Ishikawa (cell line): ENCODE measurements around the gene HEBP2.

Experiments used
- CEBPB ChIP-seq: IDR thresholded peaks from 2 replicates; pipeline ENCODE4 v1.6.1; 2012
- CREB1 ChIP-seq: IDR thresholded peaks from 2 replicates; pipeline ENCODE4 v1.6.1; 2012; ENCODE audit warnings: low read depth
- EGR1 ChIP-seq: IDR thresholded peaks from 2 replicates; pipeline ENCODE4 v1.6.1; 2012
- EP300 ChIP-seq: IDR thresholded peaks from 2 replicates; pipeline ENCODE4 v1.6.1; 2012; ENCODE audit warnings: borderline replicate concordance
- FOXM1 ChIP-seq: IDR thresholded peaks from 2 replicates; pipeline ENCODE4 v1.6.1; 2012; ENCODE audit warnings: low read depth, borderline replicate concordance
- NFIC ChIP-seq: IDR thresholded peaks from 2 replicates; pipeline ENCODE4 v1.6.1; 2012
- RAD21 ChIP-seq: IDR thresholded peaks from 2 replicates; pipeline ENCODE4 v1.6.1; 2012; ENCODE audit warnings: low read depth
- TAF1 ChIP-seq: IDR thresholded peaks from 2 replicates; pipeline ENCODE4 v1.6.1; 2012; ENCODE audit warnings: low read depth, mild to moderate bottlenecking
- TCF12 ChIP-seq: IDR thresholded peaks from 2 replicates; pipeline ENCODE4 v1.6.1; 2012; ENCODE audit warnings: low read depth
- TEAD4 ChIP-seq: IDR thresholded peaks from 2 replicates; pipeline ENCODE4 v1.6.1; 2012
- YY1 ChIP-seq: IDR thresholded peaks from 2 replicates; pipeline ENCODE4 v1.6.1; 2012; ENCODE audit warnings: low read depth
- ZBTB7A ChIP-seq: IDR thresholded peaks from 2 replicates; pipeline ENCODE4 v1.6.1; 2012; ENCODE audit warnings: low read depth
- TF ChIP-seq, protein P1 (sequence below): IDR thresholded peaks from 2 replicates; pipeline ENCODE4 v1.6.1; 2012
- TF ChIP-seq, protein P2 (sequence below): IDR thresholded peaks from 2 replicates; pipeline ENCODE4 v1.6.1; 2012
- TF ChIP-seq, protein P3 (sequence below): IDR thresholded peaks from 2 replicates; pipeline ENCODE4 v1.6.1; 2012; ENCODE audit warnings: low read depth, mild to moderate bottlenecking

HEBP2 gene

GRCh38 chr6:138378463-138378862 lies 25.6 kb upstream of the HEBP2 start:
- TF ChIP-seq EP300 (no peak), TAF1 (no peak), FOXM1 (no peak), NFIC (no peak), EGR1 (no peak), TEAD4 (no peak), CREB1 (no peak), RAD21 (no peak), ZBTB7A (no peak), YY1 (no peak), TCF12 (no peak), CEBPB (no peak)
- TF ChIP-seq, protein P1, sequence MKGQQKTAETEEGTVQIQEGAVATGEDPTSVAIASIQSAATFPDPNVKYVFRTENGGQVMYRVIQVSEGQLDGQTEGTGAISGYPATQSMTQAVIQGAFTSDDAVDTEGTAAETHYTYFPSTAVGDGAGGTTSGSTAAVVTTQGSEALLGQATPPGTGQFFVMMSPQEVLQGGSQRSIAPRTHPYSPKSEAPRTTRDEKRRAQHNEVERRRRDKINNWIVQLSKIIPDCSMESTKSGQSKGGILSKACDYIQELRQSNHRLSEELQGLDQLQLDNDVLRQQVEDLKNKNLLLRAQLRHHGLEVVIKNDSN, result no peak
- TF ChIP-seq, protein P2, sequence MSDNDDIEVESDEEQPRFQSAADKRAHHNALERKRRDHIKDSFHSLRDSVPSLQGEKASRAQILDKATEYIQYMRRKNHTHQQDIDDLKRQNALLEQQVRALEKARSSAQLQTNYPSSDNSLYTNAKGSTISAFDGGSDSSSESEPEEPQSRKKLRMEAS, result no peak
- TF ChIP-seq, protein P3, sequence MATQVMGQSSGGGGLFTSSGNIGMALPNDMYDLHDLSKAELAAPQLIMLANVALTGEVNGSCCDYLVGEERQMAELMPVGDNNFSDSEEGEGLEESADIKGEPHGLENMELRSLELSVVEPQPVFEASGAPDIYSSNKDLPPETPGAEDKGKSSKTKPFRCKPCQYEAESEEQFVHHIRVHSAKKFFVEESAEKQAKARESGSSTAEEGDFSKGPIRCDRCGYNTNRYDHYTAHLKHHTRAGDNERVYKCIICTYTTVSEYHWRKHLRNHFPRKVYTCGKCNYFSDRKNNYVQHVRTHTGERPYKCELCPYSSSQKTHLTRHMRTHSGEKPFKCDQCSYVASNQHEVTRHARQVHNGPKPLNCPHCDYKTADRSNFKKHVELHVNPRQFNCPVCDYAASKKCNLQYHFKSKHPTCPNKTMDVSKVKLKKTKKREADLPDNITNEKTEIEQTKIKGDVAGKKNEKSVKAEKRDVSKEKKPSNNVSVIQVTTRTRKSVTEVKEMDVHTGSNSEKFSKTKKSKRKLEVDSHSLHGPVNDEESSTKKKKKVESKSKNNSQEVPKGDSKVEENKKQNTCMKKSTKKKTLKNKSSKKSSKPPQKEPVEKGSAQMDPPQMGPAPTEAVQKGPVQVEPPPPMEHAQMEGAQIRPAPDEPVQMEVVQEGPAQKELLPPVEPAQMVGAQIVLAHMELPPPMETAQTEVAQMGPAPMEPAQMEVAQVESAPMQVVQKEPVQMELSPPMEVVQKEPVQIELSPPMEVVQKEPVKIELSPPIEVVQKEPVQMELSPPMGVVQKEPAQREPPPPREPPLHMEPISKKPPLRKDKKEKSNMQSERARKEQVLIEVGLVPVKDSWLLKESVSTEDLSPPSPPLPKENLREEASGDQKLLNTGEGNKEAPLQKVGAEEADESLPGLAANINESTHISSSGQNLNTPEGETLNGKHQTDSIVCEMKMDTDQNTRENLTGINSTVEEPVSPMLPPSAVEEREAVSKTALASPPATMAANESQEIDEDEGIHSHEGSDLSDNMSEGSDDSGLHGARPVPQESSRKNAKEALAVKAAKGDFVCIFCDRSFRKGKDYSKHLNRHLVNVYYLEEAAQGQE, result no peak

GRCh38 chr6:138382498-138383265 lies 21.3 kb upstream of the HEBP2 start:
- no peak for TF ChIP-seq CREB1
- TF ChIP-seq EGR1, result no peak
- TF ChIP-seq RAD21, result no peak
- no peak for TF ChIP-seq YY1
- TF ChIP-seq EP300, result no peak
- no peak for TF ChIP-seq TCF12
- TF ChIP-seq, protein P3, result no peak
- no peak for TF ChIP-seq CEBPB
- no peak for TF ChIP-seq TEAD4
- no peak for TF ChIP-seq TAF1
- no peak for TF ChIP-seq FOXM1
- no peak for TF ChIP-seq NFIC
- TF ChIP-seq, protein P1, result no peak
- no peak for TF ChIP-seq ZBTB7A
- TF ChIP-seq, protein P2, result no peak

DNA sequence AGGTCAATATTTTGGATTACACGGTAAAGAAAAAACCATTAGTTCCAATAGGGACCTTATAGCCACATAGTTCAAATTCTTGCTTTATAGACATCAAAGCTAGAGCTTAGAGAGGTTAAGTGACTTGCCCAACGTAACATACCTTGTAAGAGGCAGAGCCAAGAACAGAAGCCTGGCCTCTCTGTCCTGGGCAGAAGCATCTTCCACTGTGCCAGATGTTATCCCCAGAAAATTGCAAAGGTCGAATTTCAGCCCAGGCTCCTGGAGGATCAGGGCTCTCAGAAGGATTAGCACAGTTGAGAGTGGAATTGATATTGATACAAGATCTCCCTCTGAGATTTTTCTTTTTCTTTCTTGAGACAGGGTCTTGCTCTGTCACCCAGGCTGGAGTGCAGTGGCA lies 20.2 kb upstream of the HEBP2 start:
- TF ChIP-seq, protein P2, result no peak
- TF ChIP-seq TEAD4 (no peak), EP300 (no peak), ZBTB7A (no peak), RAD21 (no peak), TAF1 (no peak), TCF12 (no peak), FOXM1 (no peak), NFIC (no peak), EGR1 (no peak), CREB1 (no peak), CEBPB (no peak), YY1 (no peak)
- TF ChIP-seq, protein P3, result no peak
- TF ChIP-seq, protein P1, result no peak
